RWPE2 (cell line): Measurements from ENCODE around the gene LIAS.

ENCODE experiments used
- ATAC-seq: fragments of 200-7000 bp; cut with Tn5 transposase; 3 replicates; pipeline ENCODE4 v1.9.1; 2021; ENCODE audit warnings: low read depth
- DNase-seq: peaks from one replicate; pipeline ENCODE4 v3.0.0-alpha.2; 2020; ENCODE audit warnings: low spot score
- H3K27ac ChIP-seq: fragments of 450-650 bp; 2 replicates; pipeline ENCODE4 v1.5.1; 2017; ENCODE audit warnings: mild to moderate bottlenecking; ENCODE audit not compliant: poor library complexity, severe bottlenecking
- H3K27me3 ChIP-seq: fragments of 250-450 bp; sonication (Bioruptor Pico); 2 replicates; pipeline ENCODE4 v1.5.1; 2021; ENCODE audit warnings: mild to moderate bottlenecking, moderate library complexity; ENCODE audit not compliant: insufficient read depth, poor library complexity, severe bottlenecking
- H3K36me3 ChIP-seq: fragments of 250-450 bp; sonication (Bioruptor Pico); 2 replicates; pipeline ENCODE4 v1.5.1; 2020; ENCODE audit warnings: low read depth, mild to moderate bottlenecking, moderate library complexity
- H3K4me1 ChIP-seq: fragments of 250-450 bp; sonication (Bioruptor Pico); 2 replicates; pipeline ENCODE4 v1.5.1; 2021; ENCODE audit warnings: mild to moderate bottlenecking, moderate library complexity; ENCODE audit not compliant: insufficient read depth, poor library complexity, severe bottlenecking
- H3K4me3 ChIP-seq: fragments of 250-450 bp; sonication (Bioruptor Pico); 2 replicates; pipeline ENCODE4 v1.5.1; 2021; ENCODE audit warnings: mild to moderate bottlenecking, moderate library complexity; ENCODE audit not compliant: severe bottlenecking
- H3K9me3 ChIP-seq: fragments of 250-450 bp; sonication (Bioruptor Pico); 2 replicates; pipeline ENCODE4 v1.5.1; 2021; ENCODE audit warnings: mild to moderate bottlenecking, moderate library complexity; ENCODE audit not compliant: severe bottlenecking
- CTCF ChIP-seq: fragments of 450-650 bp; IDR thresholded peaks from one replicate; pipeline ENCODE4 v1.5.1; 2017; ENCODE audit warnings: mild to moderate bottlenecking, moderate library complexity; ENCODE audit not compliant: poor library complexity, severe bottlenecking

The LIAS gene

GRCh38 chr4:39464886-39465501, 6.1 kb downstream of the LIAS start:
- H3K4me1 ChIP-seq, result no peaks in the 10 kb centered on the region
- H3K9me3 ChIP-seq, result no peaks in the 10 kb centered on the region
- no peak for TF ChIP-seq CTCF
- H3K4me3 ChIP-seq, result no peak overlapping the region
- H3K27me3 ChIP-seq, result no peaks in the 10 kb centered on the region
- peaks cover 73% of the 10 kb centered on the region for H3K36me3 ChIP-seq
- ATAC-seq (peak; percentile 65), DNase-seq (no peak)
- no peak overlapping the region for H3K27ac ChIP-seq

GRCh38 chr4:39466747-39467146, 7.9 kb downstream of the LIAS start:
- ATAC-seq (no peak), DNase-seq (no peak)
- Histone ChIP-seq H3K27me3 (no peaks in the 10 kb centered on the region), H3K4me1 (no peaks in the 10 kb centered on the region), H3K9me3 (no peaks in the 10 kb centered on the region), H3K4me3 (no peak overlapping the region), H3K27ac (no peak overlapping the region), H3K36me3 (peaks cover 77% of the 10 kb centered on the region)
- TF ChIP-seq CTCF, result no peak

- no peaks in the 10 kb centered on the region for H3K27me3 ChIP-seq
- no peaks in the 10 kb centered on the region for H3K9me3 ChIP-seq
- H3K36me3 ChIP-seq, result peaks cover 77% of the 10 kb centered on the region
- H3K27ac ChIP-seq, result no peak overlapping the region
- no peaks in the 10 kb centered on the region for H3K4me1 ChIP-seq
- no peak overlapping the region for H3K4me3 ChIP-seq
- no peak for TF ChIP-seq CTCF
- ATAC-seq (no peak), DNase-seq (no peak)
Measured at GRCh38 chr4:39467464-39467863, 8.6 kb downstream of the LIAS start.

- peak; percentile 94 for ATAC-seq
- DNase-seq, result no peak
- TF ChIP-seq CTCF, result peak; percentile 97
- Histone ChIP-seq H3K4me1 (no peaks in the 10 kb centered on the region), H3K27me3 (no peaks in the 10 kb centered on the region), H3K36me3 (peaks cover 76% of the 10 kb centered on the region), H3K4me3 (no peak overlapping the region), H3K27ac (no peak overlapping the region), H3K9me3 (no peaks in the 10 kb centered on the region)
Measured at GRCh38 chr4:39469429-39470077, 10.7 kb downstream of the LIAS start.

GRCh38 chr4:39470402-39470801, 11.5 kb downstream of the LIAS start:
- Histone ChIP-seq H3K27me3 (no peaks in the 10 kb centered on the region), H3K36me3 (peaks cover 74% of the 10 kb centered on the region), H3K4me3 (no peak overlapping the region), H3K9me3 (no peaks in the 10 kb centered on the region), H3K27ac (no peak overlapping the region), H3K4me1 (no peaks in the 10 kb centered on the region)
- no peak for DNase-seq
- no peak for ATAC-seq
- TF ChIP-seq CTCF, result no peak
